Caco-2 (cell line): ENCODE data around the gene HDAC4. TPM values are rescaled to one million over a fixed set of nuclear protein-coding genes. Genes with fewer than 3 reads are reported as not detected.

ENCODE experiments used
- BruUV-seq: library from RNA; stranded (reverse); fragments of 400-500 nt; replicated peaks from 2 replicates; lab custom pipeline; 2021; lab: Mats Ljungman, UMichigan
- CTCF ChIA-PET: fragments of 300-600 bp; sonication (Branson Sonifier 250); formaldehyde crosslinking; loops from one replicate; lab custom pipeline; 2022; ENCODE audit warnings: antibody characterized with exemption; lab: Charles Lee
- POLR2A ChIA-PET: fragments of 300-600 bp; sonication (Branson Sonifier 250); formaldehyde crosslinking; loops from one replicate; lab custom pipeline; 2022; ENCODE audit warnings: antibody characterized with exemption; lab: Charles Lee
- DNase-seq, 2 experiments: peaks; one replicate each; pipeline versions ENCODE4 v3.0.0 to v3.0.0-alpha.2; 2020 to 2022
- H3K27me3 ChIP-seq: replicated peaks from 2 replicates; pipeline ENCODE4 v1.6.0; 2011; ENCODE audit warnings: low read length; ENCODE audit not compliant: control insufficient read depth, insufficient read depth
- H3K36me3 ChIP-seq: 2 replicates; pipeline ENCODE4 v1.5.1; 2011; ENCODE audit warnings: low read length; ENCODE audit not compliant: control insufficient read depth, insufficient read depth
- H3K4me1 ChIP-seq: fragments of 250-450 bp; sonication (Bioruptor Pico); 2 replicates; pipeline ENCODE4 v1.5.1; 2020; ENCODE audit warnings: mild to moderate bottlenecking
- H3K4me3 ChIP-seq: 2 replicates; pipeline ENCODE4 v1.5.1; 2011; ENCODE audit warnings: low read depth, mild to moderate bottlenecking, control low read depth, low read length
- H3K9me3 ChIP-seq: fragments of 250-450 bp; sonication (Bioruptor Pico); 2 replicates; pipeline ENCODE4 v1.5.1; 2020; ENCODE audit warnings: mild to moderate bottlenecking, moderate library complexity
- H3K27ac Mint-ChIP-seq: one replicate; pipeline ENCODE4 v1.8.0; 2022; ENCODE audit warnings: mixed read lengths; ENCODE audit not compliant: unreplicated experiment
- H3K27me3 Mint-ChIP-seq: one replicate; pipeline ENCODE4 v1.8.0; 2022; ENCODE audit warnings: mixed read lengths; ENCODE audit not compliant: insufficient read depth, unreplicated experiment
- H3K36me3 Mint-ChIP-seq: one replicate; pipeline ENCODE4 v1.8.0; 2022; ENCODE audit warnings: mild to moderate bottlenecking, mixed read lengths; ENCODE audit not compliant: insufficient read depth, unreplicated experiment
- H3K4me1 Mint-ChIP-seq: one replicate; pipeline ENCODE4 v1.8.0; 2022; ENCODE audit warnings: low read depth, mixed read lengths; ENCODE audit not compliant: unreplicated experiment
- H3K4me3 Mint-ChIP-seq: one replicate; pipeline ENCODE4 v1.8.0; 2022; ENCODE audit warnings: mild to moderate bottlenecking, moderate library complexity, mixed read lengths; ENCODE audit not compliant: unreplicated experiment
- H3K9me3 Mint-ChIP-seq: one replicate; pipeline ENCODE4 v1.8.0; 2022; ENCODE audit warnings: mixed read lengths; ENCODE audit not compliant: unreplicated experiment
- intact Hi-C: fragments of 100-400 bp; cut with micrococcal nuclease; formaldehyde crosslinking; loops from one replicate; pipeline ENCODE4 v1.10.0; 2022; ENCODE audit not compliant: unreplicated experiment
- total RNA-seq: library from RNA; stranded (reverse); gene quantifications from 2 replicates; pipeline ENCODE4 v1.2.3, GENCODE V29; 2022
- TF ChIP-seq, protein P1 (sequence below), 2 experiments: fragments of 200-600 bp in 1 of 2; IDR thresholded peaks; 1 replicate in 1 of 2; 2 replicates in 1 of 2; pipeline versions ENCODE4 v1.5.1 to v1.8.0; 2011 to 2022; ENCODE audit warnings: antibody characterized with exemption in 1 of 2, control low read depth in 1 of 2, inconsistent platforms in 1 of 2, low read depth in 1 of 2, low read length in 1 of 2, mild to moderate bottlenecking in 1 of 2, moderate library complexity in 1 of 2; ENCODE audit not compliant: insufficient read depth in 1 of 2, severe bottlenecking in 1 of 2, unreplicated experiment in 1 of 2

The HDAC4 gene
- total RNA-seq, 1 experiment from 2014 or later: 15.5 TPM

DNA sequence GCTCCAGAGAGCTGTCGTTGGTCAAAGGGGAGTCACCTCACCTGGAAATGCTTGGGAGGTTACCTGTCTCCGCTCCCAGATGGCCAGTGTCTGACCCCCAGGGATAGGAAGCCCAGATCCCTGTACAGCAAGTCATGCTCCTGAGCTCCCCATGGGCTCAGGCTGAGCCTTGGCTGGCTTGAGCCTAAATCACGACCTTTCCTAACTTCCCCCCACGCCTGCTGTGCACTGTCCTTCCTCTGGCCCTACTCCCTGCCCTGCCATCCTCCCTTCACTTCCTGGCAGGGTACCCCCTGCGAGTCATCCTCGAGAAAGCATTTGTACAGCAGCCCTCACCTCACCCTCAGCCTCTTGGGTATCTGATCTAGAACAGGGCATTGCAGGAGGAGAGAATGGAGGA is 9.2 kb upstream of the HDAC4 start:
- no peaks in the 10 kb centered on the region for H3K27me3 ChIP-seq
- intact Hi-C loops: loop anchor here (10.0 kb wide), 1 partner anchor 165 kb away; no protein-coding TSS in a partner anchor
- CTCF ChIA-PET: no interaction called here
- POLR2A ChIA-PET: no interaction called here
- no peaks in the 10 kb centered on the region for H3K27me3 Mint-ChIP-seq
- H3K9me3 ChIP-seq: no peaks in the 10 kb centered on the region
- no peak for DNase-seq
- H3K27ac Mint-ChIP-seq: no peak overlapping the region
- no peaks in the 10 kb centered on the region for H3K9me3 Mint-ChIP-seq
- H3K4me1 Mint-ChIP-seq: no peaks in the 10 kb centered on the region
- no peak overlapping the region for H3K4me3 Mint-ChIP-seq
- no peaks in the 10 kb centered on the region for H3K4me1 ChIP-seq
- H3K36me3 Mint-ChIP-seq: no peaks in the 10 kb centered on the region
- no peaks in the 10 kb centered on the region for H3K36me3 ChIP-seq
- TF ChIP-seq, protein P1, sequence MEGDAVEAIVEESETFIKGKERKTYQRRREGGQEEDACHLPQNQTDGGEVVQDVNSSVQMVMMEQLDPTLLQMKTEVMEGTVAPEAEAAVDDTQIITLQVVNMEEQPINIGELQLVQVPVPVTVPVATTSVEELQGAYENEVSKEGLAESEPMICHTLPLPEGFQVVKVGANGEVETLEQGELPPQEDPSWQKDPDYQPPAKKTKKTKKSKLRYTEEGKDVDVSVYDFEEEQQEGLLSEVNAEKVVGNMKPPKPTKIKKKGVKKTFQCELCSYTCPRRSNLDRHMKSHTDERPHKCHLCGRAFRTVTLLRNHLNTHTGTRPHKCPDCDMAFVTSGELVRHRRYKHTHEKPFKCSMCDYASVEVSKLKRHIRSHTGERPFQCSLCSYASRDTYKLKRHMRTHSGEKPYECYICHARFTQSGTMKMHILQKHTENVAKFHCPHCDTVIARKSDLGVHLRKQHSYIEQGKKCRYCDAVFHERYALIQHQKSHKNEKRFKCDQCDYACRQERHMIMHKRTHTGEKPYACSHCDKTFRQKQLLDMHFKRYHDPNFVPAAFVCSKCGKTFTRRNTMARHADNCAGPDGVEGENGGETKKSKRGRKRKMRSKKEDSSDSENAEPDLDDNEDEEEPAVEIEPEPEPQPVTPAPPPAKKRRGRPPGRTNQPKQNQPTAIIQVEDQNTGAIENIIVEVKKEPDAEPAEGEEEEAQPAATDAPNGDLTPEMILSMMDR (IDR thresholded peaks at IDR 0.05; ENCODE audit: insufficient read depth in 1 of 2, low read depth in 1 of 2, low read length in 1 of 2, severe bottlenecking in 1 of 2, unreplicated experiment in 1 of 2): no peak
- no TSS peak for BruUV-seq
- H3K4me3 ChIP-seq: no peak overlapping the region

- Histone ChIP-seq H3K4me3 (no peak overlapping the region), H3K36me3 (no peaks in the 10 kb centered on the region), H3K4me1 (no peaks in the 10 kb centered on the region), H3K9me3 (no peaks in the 10 kb centered on the region), H3K27me3 (no peaks in the 10 kb centered on the region)
- Mint-ChIP-seq H3K36me3 (peaks cover 7% of the 10 kb centered on the region), H3K4me1 (no peaks in the 10 kb centered on the region), H3K27me3 (no peaks in the 10 kb centered on the region), H3K9me3 (no peaks in the 10 kb centered on the region), H3K27ac (no peak overlapping the region), H3K4me3 (no peak overlapping the region)
- no TSS peak for BruUV-seq
- ChIA-PET POLR2A (no interaction called here), CTCF (no interaction called here)
- no peak for DNase-seq
- intact Hi-C loops: loop anchor here (10.0 kb wide), 1 partner anchor 168 kb away; no protein-coding TSS in a partner anchor
- TF ChIP-seq, protein P1 (IDR thresholded peaks at IDR 0.05; ENCODE audit: insufficient read depth in 1 of 2, low read depth in 1 of 2, low read length in 1 of 2, severe bottlenecking in 1 of 2, unreplicated experiment in 1 of 2): no peak
These were observed 6.3 kb upstream of the HDAC4 start for GRCh38 chr2:239407112-239407511.

DNA sequence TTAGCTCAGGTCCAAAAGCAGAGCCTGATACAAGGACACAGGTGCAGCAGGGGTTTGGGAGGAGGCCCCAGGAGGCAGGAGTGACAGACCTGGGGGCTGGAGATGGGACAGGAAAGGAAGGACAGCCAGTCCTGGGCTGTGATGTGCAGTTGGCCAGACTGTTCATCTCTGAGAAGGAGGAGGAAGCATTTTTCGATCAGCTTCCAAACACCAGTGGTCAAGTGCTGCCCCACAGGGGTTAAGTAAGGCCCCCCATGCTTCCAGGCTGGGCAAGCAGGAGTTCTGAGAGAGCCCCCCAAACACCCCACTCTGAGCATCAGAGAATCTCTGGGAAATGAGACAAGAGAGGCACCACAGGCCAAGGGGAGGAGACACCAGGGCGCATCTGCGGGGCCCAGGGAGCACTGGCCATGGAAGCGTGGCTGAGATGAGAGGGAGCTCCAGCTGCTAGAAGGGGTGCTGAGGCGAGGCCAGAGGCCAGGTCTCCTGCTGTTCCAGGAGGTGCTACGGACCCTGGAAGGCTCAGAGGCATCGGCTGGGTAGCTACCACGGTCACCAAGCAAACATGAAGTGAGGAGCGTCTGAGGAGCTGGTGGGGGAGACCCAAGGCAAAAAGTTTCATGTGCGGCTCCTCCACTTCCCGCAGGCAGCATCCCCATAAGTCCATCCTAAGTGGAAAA is 5.6 kb upstream of the HDAC4 start:
- TF ChIP-seq, protein P1 (IDR thresholded peaks at IDR 0.05; ENCODE audit: insufficient read depth in 1 of 2, low read depth in 1 of 2, low read length in 1 of 2, severe bottlenecking in 1 of 2, unreplicated experiment in 1 of 2): no peak
- intact Hi-C loops: loop anchor here (10.0 kb wide), 1 partner anchor 168 kb away; no protein-coding TSS in a partner anchor
- Histone ChIP-seq H3K27me3 (no peaks in the 10 kb centered on the region), H3K4me3 (no peak overlapping the region), H3K9me3 (no peaks in the 10 kb centered on the region), H3K4me1 (no peaks in the 10 kb centered on the region), H3K36me3 (no peaks in the 10 kb centered on the region)
- ChIA-PET POLR2A (no interaction called here), CTCF (no interaction called here)
- no peaks in the 10 kb centered on the region for H3K9me3 Mint-ChIP-seq
- H3K27me3 Mint-ChIP-seq: no peaks in the 10 kb centered on the region
- BruUV-seq: no TSS peak
- H3K4me1 Mint-ChIP-seq: no peaks in the 10 kb centered on the region
- no peak overlapping the region for H3K27ac Mint-ChIP-seq
- peaks cover 10% of the 10 kb centered on the region for H3K36me3 Mint-ChIP-seq
- no peak for DNase-seq
- no peak overlapping the region for H3K4me3 Mint-ChIP-seq
